Hepatocyte (in vitro differentiated cells): ENCODE data around the gene SEMA6A. TPM values are rescaled to one million over a fixed set of nuclear protein-coding genes. Genes with fewer than 3 reads are reported as not detected.

Source experiments
- DNase-seq: peaks from one replicate; pipeline ENCODE4 v3.0.0-alpha.2; 2016; ENCODE audit warnings: low spot score
- H2AFZ ChIP-seq: fragments of 200-600 bp; sonication (generic); 2 replicates; pipeline ENCODE4 v1.6.0; 2016; ENCODE audit warnings: antibody characterized with exemption, mild to moderate bottlenecking
- H3K27ac ChIP-seq: fragments of 200-600 bp; sonication (generic); 2 replicates; pipeline ENCODE4 v1.5.1; 2016; ENCODE audit warnings: mild to moderate bottlenecking
- H3K27me3 ChIP-seq: fragments of 200-600 bp; sonication (generic); 2 replicates; pipeline ENCODE4 v1.6.1; 2016
- H3K36me3 ChIP-seq: fragments of 200-600 bp; sonication (generic); replicated peaks from 2 replicates; pipeline ENCODE4 v1.5.1; 2016; ENCODE audit warnings: low read depth; ENCODE audit not compliant: insufficient read depth
- H3K4me1 ChIP-seq: fragments of 200-600 bp; sonication (generic); 2 replicates; pipeline ENCODE4 v1.5.1; 2016; ENCODE audit warnings: mild to moderate bottlenecking, moderate library complexity; ENCODE audit not compliant: insufficient read depth
- H3K4me2 ChIP-seq: fragments of 200-600 bp; sonication (generic); 2 replicates; pipeline ENCODE4 v1.6.0; 2016
- H3K4me3 ChIP-seq: fragments of 200-600 bp; sonication (generic); 2 replicates; pipeline ENCODE4 v1.5.1; 2016; ENCODE audit warnings: mild to moderate bottlenecking
- H3K79me2 ChIP-seq: fragments of 200-600 bp; sonication (generic); 2 replicates; pipeline ENCODE4 v1.6.0; 2017; ENCODE audit warnings: mild to moderate bottlenecking
- H3K9me2 ChIP-seq: fragments of 200-600 bp; sonication (generic); replicated peaks from 2 replicates; pipeline ENCODE4 v1.6.0; 2017; ENCODE audit warnings: mild to moderate bottlenecking; ENCODE audit not compliant: insufficient read depth
- H3K9me3 ChIP-seq: fragments of 200-600 bp; sonication (generic); 2 replicates; pipeline ENCODE4 v1.5.1; 2016; ENCODE audit warnings: low read depth, mild to moderate bottlenecking
- H4K20me1 ChIP-seq: fragments of 200-600 bp; sonication (generic); 2 replicates; pipeline ENCODE4 v1.6.0; 2016; ENCODE audit warnings: mild to moderate bottlenecking; ENCODE audit not compliant: insufficient read depth, poor library complexity, severe bottlenecking
- CTCF ChIP-seq: fragments of 200-600 bp; sonication (generic); IDR thresholded peaks from 2 replicates; pipeline ENCODE4 v1.5.1; 2016; ENCODE audit warnings: antibody characterized with exemption, mild to moderate bottlenecking; ENCODE audit not compliant: poor library complexity
- EZH2 ChIP-seq: fragments of 200-600 bp; sonication (generic); IDR thresholded peaks from 2 replicates; pipeline ENCODE4 v1.6.1; 2016; ENCODE audit warnings: antibody characterized with exemption, mild to moderate bottlenecking, borderline replicate concordance
- EZH2phosphoT487 ChIP-seq: fragments of 200-600 bp; sonication (generic); IDR thresholded peaks from one replicate; pipeline ENCODE4 v1.6.1; 2018; ENCODE audit warnings: antibody characterized with exemption, mild to moderate bottlenecking, low read depth, moderate library complexity; ENCODE audit not compliant: unreplicated experiment, severe bottlenecking
- WGBS: methylation state at CpG from one replicate; pipeline ENCODE4 v1.1.6; 2016; ENCODE audit warnings: low lambda C conversion rate; ENCODE audit errors: missing lambda C conversion rate; 5-methylcytosine and 5-hydroxymethylcytosine counted together
- polyA plus RNA-seq: library from polyadenylated mRNA; unstranded; fragments of >200 nt; fragmentation: Nextera tagmentation; extraction: Ambion mirVana; gene quantifications from 2 replicates; pipeline ENCODE4 v1.2.1, GENCODE V29; 2016
- total RNA-seq: library from RNA; depleted of rRNA; stranded (reverse); fragments of >200 nt; gene quantifications from 2 replicates; pipeline ENCODE4 v1.2.3, GENCODE V29; 2014

Gene SEMA6A
- total and polyA plus RNA-seq, 2 experiments from 2014 or later, result 38.2 to 68.6 TPM

- Histone ChIP-seq H3K36me3 (no peaks in the 10 kb centered on the region), H4K20me1 (no peaks in the 10 kb centered on the region), H3K4me3 (no peak overlapping the region), H3K4me1 (peaks cover 5% of the 10 kb centered on the region), H3K9me2 (no peaks in the 10 kb centered on the region), H3K27me3 (no peaks in the 10 kb centered on the region), H3K79me2 (peaks cover 4% of the 10 kb centered on the region), H3K27ac (no peak overlapping the region), H3K9me3 (no peaks in the 10 kb centered on the region), H2AFZ (no peak overlapping the region), H3K4me2 (no peak overlapping the region)
- TF ChIP-seq CTCF (no peak), EZH2 (no peak), EZH2phosphoT487 (no peak)
- no peak for DNase-seq
- WGBS, result 57% methylated on average over 3 of the region's 3 CpGs
Observed at GRCh38 chr5:116492016-116492623, 82.5 kb downstream of the SEMA6A start.

GRCh38 chr5:116488356-116489041 is 86.1 kb downstream of the SEMA6A start:
- WGBS, result 94% methylated on average over 6 of the region's 6 CpGs

GRCh38 chr5:116487045-116487444 is 87.6 kb downstream of the SEMA6A start:
- no peaks in the 10 kb centered on the region for H3K79me2 ChIP-seq
- H3K4me3 ChIP-seq, result no peak overlapping the region
- no peaks in the 10 kb centered on the region for H4K20me1 ChIP-seq
- H2AFZ ChIP-seq, result no peak overlapping the region
- no peaks in the 10 kb centered on the region for H3K9me3 ChIP-seq
- DNase-seq, result no peak
- H3K27me3 ChIP-seq, result no peaks in the 10 kb centered on the region
- H3K4me1 ChIP-seq, result peaks cover under 1% of the 10 kb centered on the region
- no peaks in the 10 kb centered on the region for H3K36me3 ChIP-seq
- TF ChIP-seq EZH2 (no peak), CTCF (no peak), EZH2phosphoT487 (no peak)
- no peak overlapping the region for H3K4me2 ChIP-seq
- H3K27ac ChIP-seq, result no peak overlapping the region
- WGBS, result 58% methylated on average over 1 of the region's 1 CpG
- no peaks in the 10 kb centered on the region for H3K9me2 ChIP-seq

More at GRCh38 chr5:116488356-116489041, 86.1 kb downstream of the SEMA6A start:
- Histone ChIP-seq H3K79me2 (no peaks in the 10 kb centered on the region), H3K9me2 (no peaks in the 10 kb centered on the region), H3K4me1 (peaks cover 5% of the 10 kb centered on the region), H3K9me3 (no peaks in the 10 kb centered on the region), H3K27me3 (no peaks in the 10 kb centered on the region), H3K4me3 (no peak overlapping the region), H3K4me2 (no peak overlapping the region), H4K20me1 (no peaks in the 10 kb centered on the region), H3K36me3 (no peaks in the 10 kb centered on the region), H3K27ac (no peak overlapping the region), H2AFZ (no peak overlapping the region)
- no peak for TF ChIP-seq EZH2
- no peak for TF ChIP-seq EZH2phosphoT487
- TF ChIP-seq CTCF, result no peak
- DNase-seq, result no peak
